ENCODE data around the gene TDRD7. TPM values are rescaled to one million over a fixed set of nuclear protein-coding genes. Genes with fewer than 3 reads are reported as not detected.

The TDRD7 gene
- total and polyA plus RNA-seq, 2 of the 8 experiments (the other 6 are each of a cell fraction or from before 2014, with no cell fraction given): 1.2 to 2.3 TPM

DNA sequence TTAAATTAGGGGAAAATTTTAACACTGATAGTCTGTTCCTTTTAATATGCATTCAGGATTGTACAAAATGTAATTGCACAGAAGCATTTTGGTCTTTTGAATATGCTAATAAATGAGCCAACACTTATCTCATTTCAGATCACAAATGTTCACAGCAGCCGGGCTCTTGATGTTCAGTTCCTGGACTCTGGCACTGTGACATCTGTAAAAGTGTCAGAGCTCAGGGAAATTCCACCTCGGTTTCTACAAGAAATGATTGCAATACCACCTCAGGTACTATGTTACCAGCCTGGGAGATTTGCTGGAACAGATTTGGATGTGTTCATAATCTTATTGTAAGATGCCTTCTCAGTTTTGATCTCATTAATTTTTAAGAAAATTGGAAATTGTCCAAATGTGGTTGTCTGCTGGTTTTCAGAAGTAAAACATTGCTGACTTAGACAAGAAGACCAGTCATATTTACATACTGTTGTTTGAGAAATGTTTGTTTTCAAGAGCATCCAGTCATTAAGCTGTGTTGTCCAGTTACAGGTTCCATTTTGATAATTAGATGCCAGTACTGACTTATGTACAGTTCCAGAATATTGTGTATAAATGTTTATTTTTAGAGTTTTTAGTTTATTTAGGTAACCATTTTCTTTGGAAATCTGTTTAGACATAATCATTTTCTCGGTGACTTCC lies 66.5 kb downstream of the TDRD7 start:
- Histone ChIP-seq H3K4me3 (ENCODE audit: extremely low read depth in 1 of 4, insufficient read depth in 2 of 4, low read depth in 3 of 4, low read length in 4 of 4) (no peak overlapping the region), H2BK120ac (replicated peaks; ENCODE audit: low read depth, low read length) (no peak overlapping the region), H3K4me2 (ENCODE audit: insufficient read depth in 1 of 2, low read depth in 2 of 2, low read length in 2 of 2) (no peak overlapping the region), H3K23ac (ENCODE audit: insufficient read length) (no peak overlapping the region), H3K4me1 (replicated peaks in 1 of 4; ENCODE audit: control insufficient read depth in 3 of 4, insufficient read depth in 4 of 4, low read length in 3 of 4) (no peaks in the 10 kb centered on the region), H3K27me3 (replicated peaks in 1 of 4; ENCODE audit: control insufficient read depth in 3 of 4, extremely low read depth in 1 of 4, insufficient read depth in 3 of 4, low read length in 3 of 4) (peaks cover 0 to 3% (median 0%) of the 10 kb centered on the region in 4 experiments; a peak in 1 of 7 replicates), H3K14ac (ENCODE audit: insufficient read length) (no peak overlapping the region), H4K20me1 (replicated peaks in 1 of 2; ENCODE audit: control insufficient read depth in 1 of 2, insufficient read depth in 2 of 2, low read length in 2 of 2) (no peaks in the 10 kb centered on the region), H2BK12ac (ENCODE audit: low read depth, low read length) (no peak overlapping the region), H3K18ac (ENCODE audit: extremely low read depth, low read length) (no peak overlapping the region), H4K8ac (ENCODE audit: extremely low read depth, insufficient read depth, low read length) (no peak overlapping the region), H4K5ac (ENCODE audit: insufficient read length, low read depth, low read length) (no peak overlapping the region), H3K56ac (replicated peaks; ENCODE audit: insufficient read length, low read depth, low read length) (no peak overlapping the region), H3K27ac (ENCODE audit: low read depth, low read length) (no peak overlapping the region), H3K79me1 (ENCODE audit: low read depth, low read length) (no peaks in the 10 kb centered on the region), H3K79me2 (ENCODE audit: control insufficient read depth in 1 of 2, insufficient read depth in 2 of 2, low read length in 2 of 2) (no peaks in the 10 kb centered on the region), H3K9me3 (ENCODE audit: insufficient read depth in 2 of 2, low read depth in 1 of 2, low read length in 1 of 2) (no peaks in the 10 kb centered on the region), H2AK5ac (ENCODE audit: low read depth, low read length) (no peak overlapping the region), H2BK5ac (ENCODE audit: low read depth, low read length) (no peak overlapping the region), H2AFZ (ENCODE audit: low read length) (no peak overlapping the region), H2BK15ac (ENCODE audit: low read length) (no peak overlapping the region), H4K91ac (replicated peaks; ENCODE audit: insufficient read length, low read length) (no peak overlapping the region), H2BK20ac (ENCODE audit: low read length) (no peak overlapping the region), H3K9ac (replicated peaks in 1 of 4; ENCODE audit: extremely low read depth in 1 of 4, low read depth in 3 of 4, low read length in 3 of 4) (no peak overlapping the region), H3K4ac (replicated peaks; ENCODE audit: insufficient read length, low read depth, low read length) (no peak overlapping the region), H3K36me3 (ENCODE audit: control insufficient read depth in 2 of 4, insufficient read depth in 4 of 4, low read length in 3 of 4) (no peaks in the 10 kb centered on the region), H3K23me2 (ENCODE audit: low read depth, low read length) (no peaks in the 10 kb centered on the region)
- WGBS, 2 experiments (ENCODE audit: extremely low coverage in 1 of 2, insufficient coverage in 1 of 2, insufficient read length in 1 of 2, insufficient replicate concordance in 2 of 2, low coverage in 1 of 2, low lambda C conversion rate in 2 of 2, missing lambda C conversion rate in 1 of 2): 92% methylated on average over 3 of the region's 3 CpGs; no CpG with 5 or more reads in 1 of the 2 experiments
- ChIA-PET POLR2A (ENCODE audit: partially characterized antibody) (no interaction called here), CTCF (ENCODE audit: partially characterized antibody) (interaction anchor here (0.6 to 5.5 kb wide), 6 partner anchors 10 to 202 kb away, joined by 3 to 69 read pairs (median 3); no protein-coding TSS in a partner anchor)
- FAIRE-seq (no peak), DNase-seq (ENCODE audit: low read depth in 1 of 2, low spot score in 2 of 2) (no peak)
- no peak for TF ChIP-seq KDM1A (IDR thresholded peaks at IDR 0.05; ENCODE audit: borderline replicate concordance, low read length)
- TF ChIP-seq, protein P1, sequence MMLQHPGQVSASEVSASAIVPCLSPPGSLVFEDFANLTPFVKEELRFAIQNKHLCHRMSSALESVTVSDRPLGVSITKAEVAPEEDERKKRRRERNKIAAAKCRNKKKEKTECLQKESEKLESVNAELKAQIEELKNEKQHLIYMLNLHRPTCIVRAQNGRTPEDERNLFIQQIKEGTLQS (IDR thresholded peaks at IDR 0.05; ENCODE audit: insufficient read depth, low read depth, low read length): no peak

All from H1 (cell line).